HG03442 (cell line): ENCODE measurements around the gene TMEM147.

ENCODE experiments used
- ATAC-seq: cut with Tn5 transposase; IDR thresholded peaks from one replicate; pipeline ENCODE4 v1.9.1; 2021; ENCODE audit warnings: mild to moderate bottlenecking, moderate library complexity; ENCODE audit not compliant: unreplicated experiment

TMEM147 gene

DNA sequence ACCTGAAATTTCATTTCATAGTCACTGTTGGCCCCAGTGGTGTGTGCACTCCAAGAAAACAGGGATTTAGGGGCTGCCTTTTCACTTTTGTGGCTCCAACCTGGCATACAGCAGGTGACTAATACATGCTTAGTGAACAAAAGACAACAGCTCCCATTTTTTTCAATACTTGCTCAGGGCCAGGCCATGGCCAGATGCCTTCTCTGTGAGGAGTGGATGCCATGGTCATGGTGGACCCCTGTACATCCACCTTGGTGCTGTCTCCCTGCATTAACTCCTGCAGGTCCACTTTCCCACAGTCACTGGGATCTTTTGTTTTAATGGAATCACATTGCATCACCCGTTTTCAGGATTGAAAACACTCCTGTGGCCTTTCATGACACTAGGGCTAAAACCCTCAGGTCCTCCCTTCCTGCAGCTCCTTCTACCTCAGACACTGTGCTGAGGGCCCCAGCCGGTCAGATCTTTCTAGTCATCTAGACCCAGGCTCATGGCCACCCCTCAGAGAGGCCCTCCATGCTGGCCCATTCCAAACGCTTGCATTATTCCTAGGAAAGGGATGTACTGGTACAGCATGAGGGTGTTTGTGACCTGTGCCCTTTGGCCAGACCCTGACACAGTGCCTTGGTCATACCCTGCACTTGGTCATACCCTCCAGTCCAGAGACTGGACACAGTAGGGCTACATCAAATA lies 1.2 kb upstream of the TMEM147 start:
- ATAC-seq = no peak

DNA sequence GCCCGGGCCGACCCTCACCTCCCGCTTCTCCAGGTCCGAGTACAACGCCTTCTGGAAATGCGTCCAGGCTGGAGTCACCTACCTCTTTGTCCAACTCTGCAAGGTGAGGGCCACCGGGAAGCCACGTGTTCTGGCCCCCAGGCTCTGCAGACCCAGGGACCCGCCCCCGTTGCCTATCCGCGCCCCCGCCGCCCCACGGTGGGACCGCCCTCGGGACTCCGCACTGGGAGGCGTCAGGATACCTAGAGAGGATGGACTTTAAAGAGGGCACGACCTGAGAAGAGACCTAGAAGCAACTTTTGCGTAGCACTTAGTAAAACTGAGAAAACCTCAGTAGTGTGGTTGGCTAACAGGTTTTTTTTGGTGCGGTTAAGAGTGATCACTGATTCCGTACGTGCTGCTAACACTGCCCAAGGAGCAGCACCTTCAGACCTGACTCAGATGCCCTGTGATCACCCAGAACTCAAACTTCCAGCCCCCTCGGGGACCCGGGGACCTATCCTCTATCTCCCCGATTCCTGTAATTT lies 492 bp downstream of the TMEM147 start:
- peak; percentile 38 for ATAC-seq

DNA sequence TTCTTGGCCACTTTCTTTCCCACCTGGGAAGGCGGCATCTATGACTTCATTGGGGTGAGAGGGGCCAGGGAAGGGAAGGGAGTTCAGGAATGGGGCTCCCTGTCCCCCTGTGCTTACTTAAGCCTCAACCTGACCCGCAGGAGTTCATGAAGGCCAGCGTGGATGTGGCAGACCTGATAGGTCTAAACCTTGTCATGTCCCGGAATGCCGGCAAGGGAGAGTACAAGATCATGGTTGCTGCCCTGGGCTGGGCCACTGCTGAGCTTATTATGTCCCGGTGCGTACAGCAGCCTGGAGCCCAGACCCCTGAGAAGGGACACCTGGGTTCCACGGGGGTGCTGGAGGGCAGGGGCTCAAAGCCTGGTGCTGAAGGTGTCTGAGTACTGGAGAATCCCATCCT lies 1.1 kb downstream of the TMEM147 start:
- ATAC-seq = no peak

DNA sequence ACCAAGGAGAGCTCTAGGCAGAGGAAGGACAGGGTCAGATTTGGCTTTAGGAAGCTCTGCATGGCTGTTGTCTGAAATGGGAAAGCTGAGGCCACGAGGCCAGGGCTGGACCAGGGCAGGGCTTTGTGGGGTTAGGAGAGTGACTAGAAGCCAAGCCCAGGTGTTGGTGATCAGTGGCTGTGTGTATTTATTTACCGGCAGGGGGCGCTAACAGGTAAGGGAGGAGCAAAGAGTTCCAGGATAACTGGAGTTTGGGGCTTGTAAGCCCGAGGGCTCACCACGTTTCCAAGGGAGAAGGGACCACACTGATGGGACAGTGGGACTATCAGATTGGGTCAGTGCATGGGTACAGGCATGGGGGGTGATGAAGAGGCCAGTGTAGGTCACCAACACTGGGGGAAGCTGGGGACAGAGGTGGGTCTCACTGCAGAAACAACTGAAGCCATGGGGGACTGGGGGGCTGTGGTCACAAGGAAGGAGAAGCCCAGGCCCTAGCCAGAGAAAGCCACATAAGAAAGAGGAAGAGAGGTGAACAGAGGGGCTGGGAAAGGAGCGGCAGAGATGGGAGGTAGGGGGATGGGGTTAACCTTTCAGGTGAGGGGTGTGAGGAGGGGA lies 3.9 kb downstream of the TMEM147 start:
- no peak for ATAC-seq

DNA sequence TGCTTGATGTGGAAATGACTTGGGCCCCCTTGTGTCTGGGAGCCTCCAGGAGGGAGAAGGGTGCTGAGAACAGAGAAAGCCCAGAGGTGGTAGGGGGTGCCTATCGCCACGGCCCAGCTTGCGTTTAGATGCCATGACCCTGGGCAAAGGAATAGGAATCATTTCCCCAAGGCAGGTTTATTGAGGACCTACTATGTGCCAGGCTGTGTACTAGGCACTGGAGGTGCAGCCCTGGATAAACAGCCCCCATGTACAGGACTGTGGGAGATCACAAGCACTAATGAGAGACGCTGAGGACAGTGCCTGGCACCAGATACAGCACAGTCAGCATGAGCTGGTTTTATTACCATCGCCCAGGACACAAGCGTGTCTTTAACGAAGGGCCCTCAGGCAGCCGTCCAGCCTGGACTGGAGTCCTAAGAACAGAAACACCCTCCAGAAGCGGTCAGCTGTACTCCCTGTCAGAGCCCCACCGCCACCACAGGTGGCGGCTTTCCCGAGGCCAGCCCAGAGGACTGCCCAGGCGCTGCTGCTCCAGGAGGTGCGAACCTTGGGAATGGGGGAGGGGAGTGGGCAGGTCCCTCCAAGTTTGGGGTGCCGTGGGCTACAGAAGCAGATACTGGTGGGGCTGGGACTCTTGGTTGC lies 4.6 kb downstream of the TMEM147 start:
- ATAC-seq = no peak

DNA sequence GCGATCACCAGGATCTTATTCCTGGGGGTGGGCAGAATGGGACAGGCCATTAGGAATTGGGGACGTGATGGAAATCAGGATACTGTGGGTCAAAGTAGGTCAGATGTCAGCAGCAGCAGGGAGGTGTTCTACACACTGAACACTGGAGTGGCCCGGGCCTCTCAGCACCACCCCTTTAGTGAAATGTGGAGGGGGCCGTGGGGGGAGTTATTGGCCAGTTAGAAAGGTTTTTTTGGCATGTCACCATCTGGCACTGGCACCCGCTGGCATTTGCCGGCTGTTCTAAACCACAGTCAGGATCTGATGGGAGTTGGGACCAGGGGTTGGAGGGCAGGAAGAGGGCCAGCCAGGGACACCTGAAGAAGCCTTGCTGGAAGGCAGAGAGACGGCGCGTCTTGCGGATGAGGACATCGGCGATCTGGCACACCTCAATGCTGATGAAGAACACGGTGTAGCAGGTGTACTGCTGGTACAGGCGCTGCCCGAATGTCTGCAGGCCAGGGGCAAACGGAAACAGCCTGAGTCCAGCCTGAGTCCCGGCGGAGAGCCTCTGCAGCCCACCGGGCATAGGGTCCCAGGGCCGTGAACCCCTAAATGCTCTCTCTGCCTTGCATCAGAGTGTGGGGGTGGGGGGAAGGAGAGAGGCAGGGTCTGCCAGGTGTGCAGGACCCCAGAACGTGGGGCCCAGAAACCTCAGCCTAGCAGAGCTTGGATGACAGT lies 5.8 kb downstream of the TMEM147 start:
- ATAC-seq = no peak

DNA sequence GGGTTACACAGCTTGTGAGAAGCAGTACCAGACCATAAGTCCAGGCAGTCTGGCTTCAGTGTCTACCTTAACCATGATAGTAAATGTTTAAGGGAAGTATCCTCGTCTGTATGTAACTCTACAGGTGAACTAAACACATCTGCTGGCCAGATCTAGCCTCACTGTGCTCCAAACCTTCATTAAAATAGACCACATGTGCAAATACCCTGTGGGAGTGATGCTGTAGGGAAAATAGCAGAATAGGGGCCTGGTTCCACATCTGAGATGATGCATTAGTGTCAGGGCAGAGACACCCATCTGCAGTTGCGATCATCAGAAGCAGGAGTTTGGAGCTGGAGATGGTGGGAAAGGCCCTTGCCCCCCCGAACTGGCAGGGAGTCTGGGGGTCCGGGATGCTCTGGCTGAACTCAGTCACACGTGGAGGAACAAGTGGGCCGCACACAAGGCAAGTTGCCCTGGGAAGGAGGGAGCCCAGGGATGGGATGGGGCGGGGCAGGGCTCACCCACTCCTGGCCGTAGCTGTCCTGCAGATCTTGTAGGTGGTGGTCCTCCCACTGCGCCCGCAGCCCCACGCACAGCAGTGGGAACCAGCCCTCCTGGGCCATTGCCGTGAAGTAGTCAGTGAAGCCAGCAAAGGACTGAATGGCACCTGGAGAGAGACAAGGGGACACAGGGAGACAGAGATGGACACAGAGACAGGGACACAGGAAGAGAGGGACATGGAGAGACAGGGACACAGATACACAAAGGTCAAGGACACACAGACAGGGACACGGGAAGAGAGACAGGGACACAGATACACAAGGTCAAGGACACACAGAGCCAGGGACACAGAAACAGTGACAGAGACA lies 7.3 kb downstream of the TMEM147 start:
- ATAC-seq = no peak

DNA sequence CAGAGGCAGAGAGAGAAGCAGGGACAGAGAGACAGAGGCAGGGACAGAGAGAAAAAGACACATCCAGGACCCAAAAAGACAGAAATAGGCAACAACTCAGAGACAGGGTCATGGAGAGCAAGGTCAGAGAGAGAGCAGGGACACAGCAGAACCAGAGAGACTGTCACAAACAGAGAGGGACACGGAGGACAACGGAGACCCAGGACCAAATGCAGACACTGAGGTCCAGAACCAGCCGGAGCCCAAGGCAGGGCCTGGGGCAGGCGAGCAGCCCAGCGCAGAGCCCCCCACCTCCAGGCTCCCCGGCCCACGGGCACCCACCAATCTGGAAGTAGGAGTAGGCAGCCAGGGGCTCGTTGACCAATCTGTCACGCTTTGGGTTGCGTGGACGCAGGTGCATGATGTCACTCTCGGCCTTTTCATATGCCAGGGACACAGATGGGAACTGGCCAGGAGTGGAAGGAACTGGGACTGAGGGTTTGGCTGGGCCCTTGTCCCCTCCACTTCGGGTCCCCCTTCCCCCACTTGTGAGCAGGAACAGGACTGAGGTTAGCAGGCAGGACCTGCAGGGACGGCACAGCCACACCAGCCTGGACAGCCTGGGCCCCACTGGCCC lies 8.1 kb downstream of the TMEM147 start:
- no peak for ATAC-seq

DNA sequence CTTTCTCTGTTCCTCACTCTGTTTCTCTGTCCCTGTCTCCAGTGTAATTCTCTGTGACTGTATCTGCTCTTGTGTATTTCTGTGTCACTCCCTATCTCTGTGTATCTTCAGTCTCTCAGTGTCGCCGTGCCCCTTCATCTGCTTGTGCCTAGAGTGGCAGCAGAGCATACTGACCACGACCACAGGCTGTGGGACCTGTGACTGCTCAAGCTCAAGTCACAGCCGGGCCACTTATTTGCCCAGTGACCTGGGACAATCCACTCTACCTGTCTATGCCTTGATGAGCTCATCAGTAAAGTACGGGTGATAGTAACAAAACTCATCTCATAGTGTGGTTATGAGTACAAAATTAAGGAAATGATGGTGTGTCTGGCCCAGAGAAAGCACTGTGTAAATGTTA lies 8.7 kb downstream of the TMEM147 start:
- no peak for ATAC-seq

DNA sequence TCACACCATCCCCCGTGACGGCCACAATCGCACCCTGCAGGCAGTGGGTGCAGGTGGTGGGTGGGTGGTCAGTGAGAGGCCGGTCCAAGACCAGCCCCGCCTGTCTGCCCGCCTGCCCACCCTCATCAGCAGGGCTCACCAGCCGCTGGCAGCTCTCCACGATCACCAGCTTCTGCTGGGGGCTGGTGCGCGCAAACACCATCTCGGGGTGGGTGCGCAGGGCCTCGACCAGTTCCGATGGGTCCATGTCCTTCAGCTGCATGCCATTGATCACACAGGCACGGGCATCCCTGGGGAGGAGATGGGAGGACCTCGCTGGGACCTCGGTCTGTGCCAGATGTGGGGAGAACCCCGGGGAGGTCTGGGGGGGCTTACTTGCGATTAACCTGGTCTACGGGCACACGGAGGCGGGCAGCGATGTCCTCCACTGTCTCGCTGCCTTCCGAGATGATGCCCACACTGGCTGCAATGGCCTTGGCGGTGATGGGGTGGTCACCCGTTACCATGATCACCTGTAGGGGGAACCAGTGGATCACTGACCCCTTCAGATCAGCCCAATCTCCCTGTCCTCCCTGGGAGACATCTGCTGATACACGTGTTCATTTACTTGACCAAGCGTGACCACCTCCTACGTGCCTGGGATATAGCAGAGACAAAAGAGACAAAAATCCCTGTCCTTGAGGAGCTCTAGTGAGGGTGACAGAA lies 10.0 kb downstream of the TMEM147 start:
- no peak for ATAC-seq

DNA sequence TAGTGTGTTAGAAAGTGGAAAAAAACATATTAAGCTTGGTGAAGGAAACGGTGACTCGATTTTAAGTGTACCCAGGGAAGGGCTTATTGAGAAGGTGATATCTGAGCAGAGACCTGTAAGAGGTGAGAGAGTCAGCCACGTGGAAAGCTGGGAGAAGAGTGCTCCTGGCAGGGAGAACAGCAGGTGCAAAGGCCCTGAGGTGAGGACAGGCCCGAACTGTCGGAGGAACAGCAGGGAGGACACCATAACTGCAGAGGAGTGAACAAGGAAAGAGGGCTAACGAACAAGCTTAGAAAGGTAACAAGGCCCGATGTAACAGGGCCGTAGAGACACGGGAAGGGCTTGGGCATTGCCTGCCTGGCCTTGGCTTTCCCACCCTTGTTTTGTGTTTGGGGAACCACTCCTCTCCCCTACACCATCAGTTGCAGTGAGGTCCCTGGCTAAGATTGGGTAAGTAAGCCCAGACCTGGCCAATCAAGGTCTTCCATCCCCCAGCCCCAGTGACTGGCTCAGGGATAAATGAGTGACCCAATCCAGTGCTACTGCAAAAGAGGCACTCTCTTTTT lies 10.7 kb downstream of the TMEM147 start:
- no peak for ATAC-seq

DNA sequence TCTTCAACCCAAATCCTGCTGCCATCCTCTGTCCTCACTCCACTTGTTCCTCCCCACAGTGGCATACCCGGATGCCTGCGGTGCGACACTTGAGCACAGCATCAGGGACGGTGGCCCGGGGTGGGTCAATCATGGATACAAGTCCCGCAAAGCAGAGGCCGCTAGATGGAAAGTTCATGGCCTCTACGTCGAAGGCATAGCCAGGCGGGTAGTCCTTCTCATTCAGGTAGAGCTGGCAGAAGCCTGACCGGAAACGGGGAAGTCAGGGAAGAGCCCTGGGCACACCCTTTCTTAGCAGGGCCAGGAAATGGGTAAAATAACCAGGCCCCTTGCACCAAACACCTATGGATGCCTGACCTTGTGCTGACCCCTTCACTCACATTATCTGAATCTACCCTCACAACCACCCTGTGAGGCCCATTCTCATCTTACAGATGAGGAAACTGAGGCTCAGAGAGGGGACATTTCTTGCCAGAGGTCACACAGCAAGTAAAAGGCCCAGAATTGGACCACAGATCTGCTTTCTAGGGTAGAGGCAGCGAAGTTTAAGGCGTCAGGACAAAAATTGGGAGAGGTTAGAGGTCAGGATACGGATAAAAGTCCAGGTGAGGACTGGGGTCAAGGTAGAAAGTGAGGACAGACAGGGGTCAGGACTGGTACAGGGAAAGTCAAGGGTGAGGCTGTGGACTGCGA lies 11.6 kb downstream of the TMEM147 start:
- no peak for ATAC-seq

DNA sequence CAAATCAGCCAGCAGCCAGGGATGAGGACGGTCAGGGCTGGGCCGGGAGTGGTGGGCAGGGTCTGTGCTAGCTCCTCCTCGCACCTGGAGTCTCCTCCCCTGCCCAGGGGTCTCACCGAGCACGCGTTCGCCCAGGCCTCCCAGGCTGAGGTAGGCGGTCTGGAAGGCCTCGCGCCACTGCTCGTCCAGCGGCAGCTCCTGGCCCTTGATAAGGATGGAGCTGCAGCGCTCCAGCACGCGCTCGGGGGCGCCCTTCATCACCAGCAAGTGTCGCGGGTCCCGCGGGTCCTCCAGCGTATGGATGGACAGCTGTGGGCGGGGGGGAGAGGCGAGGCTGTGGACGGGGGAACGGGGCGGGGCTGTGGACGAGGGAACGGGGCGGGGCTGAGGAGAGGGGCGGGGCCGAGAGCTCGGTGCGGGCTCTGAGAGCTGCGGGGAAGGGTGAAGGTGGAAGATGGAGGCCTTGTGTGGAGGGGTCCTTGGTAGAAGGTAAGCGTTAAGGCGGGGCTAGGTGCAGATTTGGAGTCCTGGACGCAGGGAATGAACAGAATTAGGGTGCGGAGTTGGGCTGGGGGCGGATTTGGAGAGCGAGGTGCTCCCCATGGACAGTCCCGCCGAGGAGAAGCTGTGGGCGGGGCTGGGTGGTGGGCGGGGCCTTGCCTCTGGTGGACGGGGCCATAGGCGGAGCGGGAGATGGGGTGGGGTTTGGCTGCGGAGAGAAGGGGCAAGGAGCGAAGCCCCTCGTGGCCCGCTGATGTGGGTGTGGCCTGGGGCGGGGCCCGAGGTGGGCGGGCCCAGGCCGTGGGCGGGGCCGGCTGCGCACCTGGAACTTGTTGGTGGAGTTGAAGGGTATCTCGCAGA lies 12.3 kb downstream of the TMEM147 start:
- ATAC-seq = no peak

DNA sequence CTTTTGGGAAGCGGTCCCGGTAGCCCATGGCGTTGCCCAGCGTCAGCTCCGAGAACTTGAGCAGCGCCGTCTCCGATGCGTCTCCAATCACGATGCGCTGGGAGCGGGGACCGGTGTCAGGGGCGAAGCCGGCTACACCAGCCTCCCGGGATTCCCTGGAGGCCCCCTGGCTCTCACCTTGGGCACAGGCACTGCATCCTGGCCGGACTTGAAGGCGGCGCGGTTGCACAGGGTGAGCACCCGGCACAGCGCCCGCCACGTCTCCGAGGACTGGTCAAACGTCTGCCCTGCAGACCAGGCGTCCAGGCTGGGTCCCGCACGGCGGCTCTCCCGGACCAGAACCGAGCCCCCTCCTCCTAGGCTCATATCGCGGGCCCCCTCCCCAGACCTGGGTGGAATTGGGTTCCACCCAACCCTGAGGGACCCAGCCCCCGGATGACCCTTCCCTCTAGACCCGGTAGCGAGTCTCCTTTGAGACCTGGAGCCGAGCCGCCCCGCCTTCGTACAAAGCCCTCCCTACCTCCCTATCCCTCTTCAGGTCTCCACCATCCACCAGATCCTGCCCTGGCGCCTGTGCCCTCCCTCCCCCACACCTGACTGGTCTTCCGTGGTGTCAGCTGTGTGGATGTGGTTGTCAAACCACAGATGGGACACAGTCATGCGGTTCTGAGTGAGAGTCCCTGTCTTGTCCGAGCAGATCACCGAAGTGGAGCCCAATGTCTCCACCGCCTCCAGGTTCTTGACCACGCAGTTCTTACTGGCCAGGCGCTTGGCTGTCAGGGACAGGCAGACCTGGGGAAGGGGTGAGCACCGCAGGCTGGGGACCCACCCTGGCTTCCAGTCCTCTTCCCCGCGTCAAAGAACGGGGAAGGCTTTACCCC lies 13.2 kb downstream of the TMEM147 start:
- ATAC-seq = peak; percentile 21

DNA sequence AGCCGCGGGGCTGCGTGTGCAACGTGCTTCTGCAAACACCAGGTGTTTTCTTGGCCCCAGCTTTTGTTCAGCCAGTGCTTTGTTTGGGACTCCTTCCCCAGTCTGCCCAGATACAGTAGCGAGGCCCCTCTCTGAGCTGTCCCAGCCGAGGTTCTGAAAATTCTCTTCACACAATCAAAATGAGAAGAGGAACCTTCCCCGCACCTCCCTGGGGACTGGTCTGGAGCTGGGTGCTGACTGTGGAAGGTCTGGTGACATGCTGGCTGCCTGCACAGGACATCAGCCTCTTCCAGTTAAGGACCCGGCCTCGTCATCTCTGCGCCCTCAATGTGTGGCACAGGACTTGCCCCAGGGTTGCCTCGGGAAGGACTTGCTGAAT lies 13.8 kb downstream of the TMEM147 start:
- peak; percentile 41 for ATAC-seq

DNA sequence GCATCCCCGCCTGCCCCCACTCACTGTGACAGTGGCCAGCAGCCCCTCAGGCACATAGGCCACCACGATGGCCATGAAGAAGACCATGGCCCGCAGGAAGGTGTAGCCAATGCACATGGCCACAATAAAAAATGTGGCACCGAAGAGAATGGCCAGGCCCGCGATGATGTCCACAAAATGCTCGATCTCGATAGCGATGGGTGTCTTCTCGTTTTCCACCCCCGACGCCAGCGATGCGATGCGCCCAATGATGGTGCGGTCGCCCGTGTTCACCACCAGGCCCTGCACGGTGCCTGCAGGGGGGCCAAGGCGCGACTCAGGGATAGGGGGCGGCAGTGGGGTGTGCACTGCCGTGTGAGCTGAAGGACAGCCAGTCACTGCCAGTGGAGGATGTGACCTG lies 14.4 kb downstream of the TMEM147 start:
- ATAC-seq = no peak

DNA sequence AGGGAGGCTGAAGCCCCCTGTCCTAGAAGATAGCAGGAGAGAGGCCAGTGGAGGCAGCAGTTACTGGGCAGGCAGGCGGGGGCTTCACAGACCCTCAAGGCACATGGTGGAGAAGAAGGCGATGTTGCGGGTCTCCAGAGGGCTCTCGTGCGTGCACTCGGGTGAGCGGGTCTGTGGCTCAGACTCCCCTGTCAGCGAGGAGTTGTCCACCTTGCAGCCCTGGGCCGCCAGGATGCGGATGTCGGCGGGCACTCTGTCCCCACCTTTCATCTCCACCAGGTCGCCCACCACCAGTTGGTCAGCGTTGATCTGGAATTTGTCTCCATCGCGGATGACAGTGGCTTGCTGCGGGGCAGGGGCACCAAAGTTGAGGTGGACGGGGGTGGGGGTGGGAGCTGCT lies 14.8 kb downstream of the TMEM147 start:
- no peak for ATAC-seq
